Measurements from ENCODE around the gene FAM168B. TPM values are rescaled to one million over a fixed set of nuclear protein-coding genes. Genes with fewer than 3 reads are reported as not detected.

FAM168B gene
- total RNA-seq, 4 donors from 2014 or later, result 147 to 172 (median 157) TPM

- Histone ChIP-seq H3K27ac (no peak overlapping the region), H3K9me3 (no peaks in the 10 kb centered on the region), H3K36me3 (peaks cover 0 to 59% of the 10 kb centered on the region in 2 donors), H3K4me3 (no peak overlapping the region), H3K27me3 (no peaks in the 10 kb centered on the region), H3K4me1 (peaks cover 20% of the 10 kb centered on the region in 2 donors)
- no peak for DNase-seq
- no peak for ATAC-seq
- intact Hi-C loops (cut with DNase I; ENCODE audit: low total_unique reads) (no loop called here), in situ Hi-C loops (cut with MboI; ENCODE audit: low sequenced_read_pairs in 4 of 4) (no loop called here)
- TF ChIP-seq POLR2A (IDR thresholded peaks at IDR 0.05), result no peak
- TF ChIP-seq CTCF (IDR thresholded peaks at IDR 0.05 in 4 of 5, conservative IDR thresholded peaks at IDR 0.05 in 1 of 5), result no peak
Observed at GRCh38 chr2:131130298-131130596, 37.0 kb upstream of the FAM168B start.

GRCh38 chr2:131127981-131128380 is 34.7 kb upstream of the FAM168B start:
- Histone ChIP-seq H3K9me3 (no peaks in the 10 kb centered on the region), H3K4me1 (peaks cover 26 to 30% of the 10 kb centered on the region in 2 donors), H3K27ac (no peak overlapping the region), H3K27me3 (no peaks in the 10 kb centered on the region), H3K36me3 (peaks cover 0 to 51% of the 10 kb centered on the region in 2 donors), H3K4me3 (no peak overlapping the region)
- intact Hi-C loops (cut with DNase I; ENCODE audit: low total_unique reads) (loop anchor here (2.0 kb wide), 1 partner anchor 67 kb away; no protein-coding TSS in a partner anchor), in situ Hi-C loops (cut with MboI; ENCODE audit: low sequenced_read_pairs in 4 of 4) (no loop called here)
- TF ChIP-seq POLR2A (IDR thresholded peaks at IDR 0.05) (no peak), CTCF (IDR thresholded peaks at IDR 0.05 in 4 of 5, conservative IDR thresholded peaks at IDR 0.05 in 1 of 5) (no peak)
- ATAC-seq (no peak), DNase-seq (no peak)

DNA sequence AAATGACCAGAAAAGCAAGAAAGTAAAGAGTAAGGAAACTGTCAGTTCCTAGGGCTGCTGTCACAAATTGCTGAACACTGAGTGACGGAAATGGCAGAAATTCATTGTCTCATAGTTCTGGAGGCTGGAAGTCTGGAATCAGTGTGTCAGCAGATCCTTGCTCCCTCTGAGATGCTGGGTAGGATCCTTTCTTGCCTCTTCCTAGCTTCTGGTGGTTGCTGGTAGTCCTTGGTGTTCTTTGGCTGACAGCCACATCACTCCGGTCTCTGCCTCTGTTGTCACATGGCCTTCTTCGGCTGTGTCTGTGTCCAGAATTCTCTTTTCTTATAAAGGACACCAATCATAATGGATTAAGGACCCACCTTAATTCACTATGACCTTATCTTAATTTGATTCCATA is 33.8 kb upstream of the FAM168B start:
- no peak for ATAC-seq

GRCh38 chr2:131126436-131126835 is 33.2 kb upstream of the FAM168B start:
- no peaks in the 10 kb centered on the region for H3K9me3 ChIP-seq
- in situ Hi-C loops (cut with MboI; ENCODE audit: low sequenced_read_pairs in 4 of 4) (no loop called here), intact Hi-C loops (cut with DNase I; ENCODE audit: low total_unique reads) (loop anchor here (2.0 kb wide), 1 partner anchor 66 kb away; no protein-coding TSS in a partner anchor)
- peaks cover 0 to 44% of the 10 kb centered on the region in 2 donors for H3K36me3 ChIP-seq
- no peak overlapping the region for H3K4me3 ChIP-seq
- ATAC-seq, result peak; percentile 22 to 59
- peak in 1 of 2 donors; percentile 48 for DNase-seq
- TF ChIP-seq POLR2A (IDR thresholded peaks at IDR 0.05) (no peak), CTCF (IDR thresholded peaks at IDR 0.05 in 4 of 5, conservative IDR thresholded peaks at IDR 0.05 in 1 of 5) (no peak)
- H3K27ac ChIP-seq, result peak overlapping the region in 3 of 4 donors; percentile 82 to 90 (median 86)
- peaks cover 32 to 36% of the 10 kb centered on the region in 2 donors for H3K4me1 ChIP-seq
- H3K27me3 ChIP-seq, result no peaks in the 10 kb centered on the region

More for the DNA sequence above, 33.8 kb upstream of the FAM168B start:
- intact Hi-C loops (cut with DNase I; ENCODE audit: low total_unique reads) (loop anchor here (2.0 kb wide), 1 partner anchor 66 kb away; no protein-coding TSS in a partner anchor), in situ Hi-C loops (cut with MboI; ENCODE audit: low sequenced_read_pairs in 4 of 4) (no loop called here)
- Histone ChIP-seq H3K4me1 (peaks cover 32 to 33% of the 10 kb centered on the region in 2 donors), H3K27me3 (no peaks in the 10 kb centered on the region), H3K27ac (peak overlapping the region in 2 of 4 donors; percentile 25 to 82), H3K4me3 (no peak overlapping the region), H3K9me3 (no peaks in the 10 kb centered on the region), H3K36me3 (peaks cover 0 to 45% of the 10 kb centered on the region in 2 donors)
- TF ChIP-seq POLR2A (IDR thresholded peaks at IDR 0.05) (no peak), CTCF (IDR thresholded peaks at IDR 0.05 in 4 of 5, conservative IDR thresholded peaks at IDR 0.05 in 1 of 5) (no peak)
- DNase-seq, result no peak

All from gastrocnemius medialis (tissue), 4 donors.